DMS 273 (cell line): ENCODE results near the gene RCAN1.

Source experiments
- DNase-seq: peaks from one replicate; lab custom pipeline; 2025; ENCODE audit not compliant: unreplicated experiment; lab: John Stamatoyannopoulos, UW

The RCAN1 gene

DNA sequence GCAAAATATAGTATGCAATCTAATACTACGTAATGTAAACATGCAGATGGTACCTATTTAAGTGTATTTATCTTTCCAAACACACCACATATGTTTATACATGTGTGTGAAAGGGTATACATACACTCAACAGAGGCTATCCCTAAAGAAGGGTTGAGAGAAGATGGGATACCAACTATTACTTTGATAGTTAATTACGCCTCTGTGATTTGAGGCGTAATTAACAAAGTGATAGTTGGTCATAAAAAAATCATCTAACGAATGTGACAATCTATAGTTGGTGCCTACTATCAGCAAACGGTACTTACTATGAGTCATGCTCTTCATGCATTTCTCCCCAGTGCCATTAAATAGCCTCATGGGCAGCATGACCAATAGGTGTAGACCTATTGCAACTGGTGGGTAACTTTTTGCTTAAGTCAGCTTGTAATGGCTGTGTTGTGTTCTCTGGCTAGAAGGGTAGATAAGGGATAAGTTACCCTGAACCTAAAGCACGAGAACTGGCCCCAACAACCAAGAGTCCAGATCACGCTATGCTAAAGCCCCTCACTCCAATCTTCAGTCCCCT, 15.3 kb downstream of the RCAN1 start:
- no peak for DNase-seq

GRCh38 chr21:34598931-34599400, 15.9 kb downstream of the RCAN1 start:
- peak; percentile 24 for DNase-seq

- DNase-seq: no peak
These were observed 17.5 kb downstream of the RCAN1 start for GRCh38 chr21:34597406-34597805.

- no peak for DNase-seq
These were observed 18.2 kb downstream of the RCAN1 start for GRCh38 chr21:34596561-34597271.

GRCh38 chr21:34595457-34595856, 19.5 kb downstream of the RCAN1 start:
- no peak for DNase-seq

- no peak for DNase-seq
These were observed 20.2 kb downstream of the RCAN1 start for GRCh38 chr21:34594566-34595234.

- DNase-seq: no peak
These were observed 20.9 kb downstream of the RCAN1 start for GRCh38 chr21:34593954-34594531.

DNA sequence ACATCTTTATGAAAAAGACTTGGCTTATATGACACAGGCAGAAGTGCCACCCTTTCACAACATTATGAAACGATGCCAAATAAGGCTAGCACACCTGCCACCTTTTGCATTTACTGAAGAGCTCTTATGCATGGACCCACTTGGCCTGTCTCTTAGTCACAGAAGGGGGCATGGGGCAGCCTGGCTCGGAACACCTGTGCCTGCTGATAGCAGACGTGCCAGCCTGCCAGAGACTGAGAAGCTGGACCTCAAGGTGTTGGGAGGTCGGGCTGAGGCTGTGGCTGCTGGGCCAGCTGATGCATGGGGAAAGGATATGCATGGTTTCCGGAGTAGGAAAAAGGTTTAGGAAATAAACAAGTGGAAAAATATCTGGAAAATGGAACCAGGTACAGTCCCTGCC, 21.5 kb downstream of the RCAN1 start:
- DNase-seq: no peak

DNA sequence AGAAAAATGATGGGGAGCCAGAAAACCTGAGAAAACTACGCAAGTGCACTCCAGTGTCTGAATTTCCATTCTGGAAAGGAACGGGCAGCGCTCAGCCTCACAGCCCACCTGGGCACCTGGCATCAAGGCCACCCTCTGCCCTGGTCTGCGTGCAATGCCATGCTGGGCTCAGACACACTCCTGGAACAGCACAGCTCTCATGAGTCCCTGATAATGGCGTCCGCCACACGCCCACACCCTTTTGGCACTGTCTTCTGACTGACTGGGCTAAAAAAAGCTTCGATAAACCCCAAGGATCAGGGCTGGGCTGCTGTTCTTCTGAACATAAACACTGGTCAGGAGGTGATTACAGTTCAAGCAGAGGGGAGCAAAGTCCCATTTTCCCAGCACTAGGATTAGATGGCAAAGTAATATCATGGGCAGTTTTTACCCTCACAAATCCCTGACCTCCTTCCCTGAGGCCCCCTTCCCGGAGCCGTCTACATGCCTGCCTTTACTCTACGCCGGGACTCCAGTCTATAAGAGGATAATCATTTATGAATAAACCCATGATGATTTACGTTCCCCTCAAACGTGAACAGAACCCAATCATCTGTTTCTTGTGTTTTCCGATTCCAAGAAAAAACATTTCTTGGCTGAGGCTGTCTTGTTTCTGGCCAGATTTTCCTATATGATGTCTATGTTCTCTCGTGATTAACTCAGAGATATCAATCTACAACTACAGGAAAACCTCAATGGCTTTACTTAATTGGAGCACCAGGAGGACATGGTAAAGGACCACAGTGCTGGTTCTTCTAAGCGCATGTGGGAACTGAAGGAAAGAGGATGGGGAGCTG, 22.6 kb downstream of the RCAN1 start:
- no peak for DNase-seq

DNA sequence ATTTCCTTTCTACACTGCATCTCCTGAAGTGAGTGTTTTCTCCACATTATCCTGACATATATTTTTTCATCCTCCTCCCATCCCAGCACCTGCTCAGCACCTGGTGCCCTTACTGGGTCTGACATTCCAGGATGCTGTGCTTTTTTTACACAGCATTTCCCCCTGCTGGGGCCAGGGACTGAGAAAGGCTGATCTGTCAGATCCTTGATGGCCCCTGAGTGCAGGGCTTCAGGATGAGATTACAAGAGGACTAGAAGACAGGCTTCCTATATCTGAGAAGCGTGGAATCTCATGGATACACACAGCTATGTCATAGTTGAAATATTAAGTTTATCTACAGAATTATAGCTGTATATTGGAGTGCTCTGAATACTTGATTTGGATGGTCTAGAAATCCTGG, 24.4 kb downstream of the RCAN1 start:
- no peak for DNase-seq

GRCh38 chr21:34589511-34590282, 25.2 kb downstream of the RCAN1 start:
- DNase-seq: peak; percentile 30

DNA sequence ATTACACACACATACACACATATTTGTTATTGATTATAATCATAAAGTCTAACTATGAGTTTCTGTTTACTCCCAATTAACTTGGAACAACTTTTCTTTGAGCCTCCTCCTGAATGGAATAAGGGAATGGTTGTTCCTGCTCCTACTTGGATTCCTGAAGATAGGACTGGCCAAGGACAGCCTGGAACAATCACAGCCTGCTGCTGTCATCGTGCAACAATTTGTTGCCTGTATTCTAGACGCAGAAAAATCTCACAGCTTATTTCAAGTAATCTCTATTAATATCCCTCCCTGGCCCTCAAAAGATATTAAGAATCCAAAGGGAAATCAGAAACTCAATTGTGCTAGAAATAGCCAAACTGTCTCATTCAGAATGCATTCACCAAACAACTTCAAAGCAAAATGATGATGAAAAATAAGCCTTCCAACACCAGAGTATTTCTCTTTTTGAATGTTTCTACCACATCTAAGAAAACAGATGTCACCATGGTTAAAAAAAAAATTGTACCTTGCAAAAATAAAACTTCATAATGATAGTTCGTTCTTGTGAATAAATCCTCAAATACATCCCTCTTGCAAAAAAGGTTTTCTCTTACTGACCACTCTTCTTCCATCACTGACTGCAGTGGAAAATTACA, 30.9 kb downstream of the RCAN1 start:
- no peak for DNase-seq

DNA sequence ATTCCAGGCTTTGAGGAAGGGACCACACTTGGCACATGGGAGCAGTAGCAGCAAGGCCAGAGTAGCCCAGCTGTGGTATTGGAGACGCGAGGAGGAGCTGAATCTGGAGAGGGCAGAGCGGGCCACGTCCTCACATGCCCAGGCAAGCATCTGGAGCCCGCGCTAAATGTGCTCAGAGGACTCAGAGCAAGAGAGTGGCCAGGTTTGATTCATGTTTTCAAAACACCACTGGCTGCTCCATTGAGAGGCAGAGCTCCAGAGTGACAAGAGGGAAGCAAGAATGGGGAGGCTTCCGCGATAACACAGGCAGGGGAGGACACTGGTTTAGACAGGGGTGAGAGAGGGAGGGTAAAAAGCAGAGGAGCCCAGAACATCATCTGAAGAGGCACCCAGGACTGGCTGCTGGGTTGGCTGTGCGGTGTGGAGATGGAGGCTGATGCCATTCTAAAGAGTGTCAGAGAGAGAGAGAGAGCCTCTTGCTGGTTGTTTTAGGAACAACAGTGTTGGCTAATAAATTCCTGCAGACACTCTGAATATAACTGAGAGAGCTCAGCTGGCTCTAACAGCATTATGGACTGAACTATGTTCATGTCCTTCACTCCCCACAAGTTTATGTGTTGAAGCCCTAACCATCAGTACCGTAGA, 32.3 kb downstream of the RCAN1 start:
- peak; percentile 55 for DNase-seq

DNA sequence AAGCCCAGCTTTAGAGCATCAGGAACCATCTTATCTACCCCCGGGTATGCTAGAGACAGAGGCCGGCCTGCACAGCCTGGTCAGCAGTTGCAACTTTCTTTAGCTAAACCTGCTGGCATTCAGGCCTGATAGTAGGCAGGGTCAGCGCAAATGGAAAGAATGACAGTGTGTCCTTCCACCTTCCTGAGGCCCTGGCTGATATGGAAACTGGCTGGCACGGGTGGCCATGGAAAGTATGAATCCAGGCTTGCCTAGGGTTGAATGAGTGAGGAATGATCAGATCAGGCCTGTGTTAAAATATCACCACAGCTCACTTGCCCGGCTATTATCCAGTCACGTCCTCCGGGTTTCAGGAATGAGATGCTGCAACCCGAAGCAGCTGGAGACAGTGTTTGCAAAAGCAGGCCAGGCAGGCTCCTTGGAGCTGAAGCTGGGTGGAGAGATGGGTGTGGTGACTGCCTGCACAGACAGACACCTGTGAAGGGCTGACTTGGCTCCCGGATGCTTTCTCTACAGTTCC, 34.7 kb downstream of the RCAN1 start:
- no peak for DNase-seq

GRCh38 chr21:34579411-34579810, 35.5 kb downstream of the RCAN1 start:
- no peak for DNase-seq

DNA sequence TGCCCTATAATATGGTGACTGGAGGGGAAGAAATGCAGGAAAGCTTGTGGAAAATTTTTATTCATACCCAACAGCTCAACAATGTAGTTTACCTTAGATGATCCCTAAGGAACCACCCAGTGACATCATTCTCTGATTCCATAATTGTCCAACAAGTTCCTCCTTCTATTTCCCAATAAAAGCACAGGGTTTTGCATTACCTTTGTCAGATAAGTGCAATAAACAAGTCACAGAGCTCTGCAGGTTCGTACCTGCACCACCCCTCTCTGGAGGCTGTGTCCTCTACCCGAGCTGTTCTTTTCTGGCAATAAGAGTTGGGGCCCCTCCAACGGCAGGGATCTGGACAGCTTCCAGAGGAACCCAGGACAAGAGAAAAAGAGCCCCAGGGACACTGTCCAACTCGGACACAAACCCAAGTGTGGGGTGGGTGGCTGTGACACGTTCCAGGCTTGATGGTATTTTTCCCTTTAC, 38.8 kb downstream of the RCAN1 start:
- no peak for DNase-seq

GRCh38 chr21:34574601-34575529, 40.0 kb downstream of the RCAN1 start:
- DNase-seq: peak; percentile 78

GRCh38 chr21:34571994-34572393, 42.9 kb downstream of the RCAN1 start:
- no peak for DNase-seq
